HG02970 (cell line): ENCODE results near the gene TENM4.

Experiments used
- ATAC-seq: cut with Tn5 transposase; IDR thresholded peaks from one replicate; pipeline ENCODE4 v1.9.1; 2021; ENCODE audit warnings: mild to moderate bottlenecking, moderate library complexity, moderate number of reproducible peaks; ENCODE audit not compliant: unreplicated experiment, low FRiP score

The TENM4 gene

GRCh38 chr11:79262221-79262620 lies 178.6 kb downstream of the TENM4 start:
- no peak for ATAC-seq

- no peak for ATAC-seq
Observed at GRCh38 chr11:79261684-79262083, 179.1 kb downstream of the TENM4 start.

GRCh38 chr11:79259800-79260199 lies 181.0 kb downstream of the TENM4 start:
- no peak for ATAC-seq

- ATAC-seq = no peak
Observed at GRCh38 chr11:79258576-79258975, 182.3 kb downstream of the TENM4 start.

GRCh38 chr11:79255965-79256364 lies 184.9 kb downstream of the TENM4 start:
- ATAC-seq = no peak

- no peak for ATAC-seq
Observed at GRCh38 chr11:79253280-79253679, 187.6 kb downstream of the TENM4 start.

- ATAC-seq = no peak
Observed at GRCh38 chr11:79249295-79249993, 191.4 kb downstream of the TENM4 start.

GRCh38 chr11:79244798-79245197 lies 196.0 kb downstream of the TENM4 start:
- no peak for ATAC-seq

- ATAC-seq = no peak
Observed at GRCh38 chr11:79244241-79244772, 196.5 kb downstream of the TENM4 start.

GRCh38 chr11:79243422-79244210 lies 197.2 kb downstream of the TENM4 start:
- no peak for ATAC-seq

- ATAC-seq = no peak
Observed at GRCh38 chr11:79242616-79243015, 198.2 kb downstream of the TENM4 start.

- ATAC-seq = no peak
Observed at GRCh38 chr11:79241852-79242241, 199.0 kb downstream of the TENM4 start.

- no peak for ATAC-seq
Observed at GRCh38 chr11:79241205-79241851, 199.5 kb downstream of the TENM4 start.

- ATAC-seq = no peak
Observed at GRCh38 chr11:79237703-79238102, 203.1 kb downstream of the TENM4 start.

- ATAC-seq = no peak
Observed at GRCh38 chr11:79237091-79237490, 203.7 kb downstream of the TENM4 start.

GRCh38 chr11:79236541-79236971 lies 204.3 kb downstream of the TENM4 start:
- no peak for ATAC-seq

- no peak for ATAC-seq
Observed at GRCh38 chr11:79235696-79236095, 205.1 kb downstream of the TENM4 start.

- ATAC-seq = no peak
Observed at GRCh38 chr11:79232346-79232745, 208.5 kb downstream of the TENM4 start.

- no peak for ATAC-seq
Observed at GRCh38 chr11:79229047-79229446, 211.8 kb downstream of the TENM4 start.

- ATAC-seq = no peak
Observed at GRCh38 chr11:79227767-79228755, 212.8 kb downstream of the TENM4 start.
